Measurements from ENCODE around the gene COPRS. TPM values are rescaled to one million over a fixed set of nuclear protein-coding genes. Genes with fewer than 3 reads are reported as not detected.

The COPRS gene
- polyA plus RNA-seq, 1 of the 3 experiments (the other 2 are of a cell fraction), result 88.8 TPM

DNA sequence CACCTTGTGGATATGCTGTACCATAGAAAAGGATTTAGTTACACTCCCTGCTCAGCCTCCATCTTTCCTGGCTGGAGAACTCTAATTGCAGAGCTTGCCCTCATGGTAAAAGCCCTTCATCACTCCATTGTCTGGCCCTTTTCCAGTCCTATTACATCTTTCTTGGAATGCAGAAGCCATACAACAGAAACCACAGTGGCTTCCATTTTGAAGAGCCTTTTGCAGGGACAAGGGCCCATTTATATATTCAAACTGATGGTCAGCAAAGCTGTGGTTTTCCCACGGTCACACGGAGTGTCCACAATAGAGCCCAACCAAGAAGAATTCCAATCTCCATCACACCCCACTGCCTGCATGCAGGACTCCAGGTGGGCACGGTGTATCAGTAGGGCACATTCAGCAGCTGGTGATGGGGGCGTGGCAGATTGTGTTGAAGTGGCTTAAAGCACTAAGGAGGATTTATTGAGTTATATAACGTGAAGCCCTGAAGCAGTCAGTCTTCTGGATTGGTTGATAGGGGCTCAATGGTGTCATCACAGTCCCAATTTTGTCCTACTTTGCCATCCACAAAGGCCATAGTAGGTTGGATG is 20.3 kb downstream of the COPRS start (continued):
- TF ChIP-seq FOXJ3 (CRISPR knock-in tag; IDR thresholded peaks at IDR 0.05), result no peak

GRCh38 chr17:31835984-31836383 is 23.1 kb downstream of the COPRS start:
- H3K79me2 ChIP-seq (ENCODE audit: insufficient read depth), result no peaks in the 10 kb centered on the region
- no peaks in the 10 kb centered on the region for H4K20me1 ChIP-seq (ENCODE audit: insufficient read depth)
- no peak overlapping the region for H2AFZ ChIP-seq (ENCODE audit: low read depth)
- H3K4me2 ChIP-seq, result no peak overlapping the region
- no peaks in the 10 kb centered on the region for H3K9me2 ChIP-seq
- no peaks in the 10 kb centered on the region for H3F3A ChIP-seq (replicated peaks; ENCODE audit: insufficient read depth)
- H3K27ac ChIP-seq (ENCODE audit: low read depth in 2 of 2, low read length in 1 of 2), result no peak overlapping the region
- H3K9me3 ChIP-seq, result no peaks in the 10 kb centered on the region
- POLR2A ChIA-PET, result no interaction called here
- H3K27me3 ChIP-seq (ENCODE audit: insufficient read depth), result no peaks in the 10 kb centered on the region
- H3K4me1 ChIP-seq (ENCODE audit: control insufficient read depth in 1 of 2, insufficient read depth in 2 of 2, low read depth in 1 of 2, low read length in 1 of 2), result no peaks in the 10 kb centered on the region
- WGBS (ENCODE audit: low lambda C conversion rate), result 59% methylated on average over 4 of the region's 4 CpGs
- H3K9ac ChIP-seq, result no peak overlapping the region
- no peaks in the 10 kb centered on the region for H3K36me3 ChIP-seq (replicated peaks in 1 of 2; ENCODE audit: control insufficient read depth in 1 of 2, insufficient read depth in 2 of 2, low read length in 1 of 2)
- DNase-seq, result no peak
- TF ChIP-seq GATA2 (CRISPR knock-in tag; IDR thresholded peaks at IDR 0.05) (no peak), ELF1 (IDR thresholded peaks at IDR 0.05) (no peak), FOXJ3 (CRISPR knock-in tag; IDR thresholded peaks at IDR 0.05) (no peak), NFIC (IDR thresholded peaks at IDR 0.05; ENCODE audit: borderline replicate concordance) (no peak), EP300 (IDR thresholded peaks at IDR 0.05; ENCODE audit: borderline replicate concordance in 1 of 2, low read depth in 1 of 2, low read length in 1 of 2) (no peak), USF2 (IDR thresholded peaks at IDR 0.05; ENCODE audit: borderline replicate concordance, low read depth, low read length) (no peak), TAF1 (IDR thresholded peaks at IDR 0.05; ENCODE audit: borderline replicate concordance, low read depth, low read length) (no peak), USF1 (IDR thresholded peaks at IDR 0.05; ENCODE audit: borderline replicate concordance, low read depth) (no peak), RCOR1 (IDR thresholded peaks at IDR 0.05; ENCODE audit: low read length) (no peak), SIN3A (IDR thresholded peaks at IDR 0.05; ENCODE audit: borderline replicate concordance, low read depth, low read length) (no peak), FOXM1 (IDR thresholded peaks at IDR 0.05; ENCODE audit: low read depth) (no peak), YY1 (IDR thresholded peaks at IDR 0.05; ENCODE audit: low read depth) (no peak), NRF1 (IDR thresholded peaks at IDR 0.05; ENCODE audit: low read depth, low read length) (no peak), CHD2 (IDR thresholded peaks at IDR 0.05; ENCODE audit: low read length, partially characterized antibody) (no peak), RFX5 (IDR thresholded peaks at IDR 0.05; ENCODE audit: low read length) (no peak)
- CTCF ChIA-PET, result no interaction called here
- no peak overlapping the region for H3K4me3 ChIP-seq (ENCODE audit: low read depth in 2 of 2, low read length in 1 of 2)

- Histone ChIP-seq H3K4me3 (ENCODE audit: low read depth in 2 of 2, low read length in 1 of 2) (no peak overlapping the region), H3K9me3 (no peaks in the 10 kb centered on the region), H3K9ac (no peak overlapping the region), H4K20me1 (ENCODE audit: insufficient read depth) (no peaks in the 10 kb centered on the region), H3K27ac (ENCODE audit: low read depth in 2 of 2, low read length in 1 of 2) (no peak overlapping the region), H3K79me2 (ENCODE audit: insufficient read depth) (no peaks in the 10 kb centered on the region), H3K9me2 (no peaks in the 10 kb centered on the region), H3F3A (replicated peaks; ENCODE audit: insufficient read depth) (no peaks in the 10 kb centered on the region), H3K4me2 (no peak overlapping the region), H3K36me3 (replicated peaks in 1 of 2; ENCODE audit: control insufficient read depth in 1 of 2, insufficient read depth in 2 of 2, low read length in 1 of 2) (no peaks in the 10 kb centered on the region), H3K4me1 (ENCODE audit: control insufficient read depth in 1 of 2, insufficient read depth in 2 of 2, low read depth in 1 of 2, low read length in 1 of 2) (no peaks in the 10 kb centered on the region), H2AFZ (ENCODE audit: low read depth) (no peak overlapping the region), H3K27me3 (ENCODE audit: insufficient read depth) (no peaks in the 10 kb centered on the region)
- TF ChIP-seq CHD2 (IDR thresholded peaks at IDR 0.05; ENCODE audit: low read length, partially characterized antibody) (no peak), RXRA (IDR thresholded peaks at IDR 0.05; ENCODE audit: borderline replicate concordance, low read depth) (no peak), YY1 (IDR thresholded peaks at IDR 0.05; ENCODE audit: low read depth) (no peak), RAD21 (IDR thresholded peaks at IDR 0.05; ENCODE audit: low read length) (no peak)
- TF ChIP-seq, protein P1, sequence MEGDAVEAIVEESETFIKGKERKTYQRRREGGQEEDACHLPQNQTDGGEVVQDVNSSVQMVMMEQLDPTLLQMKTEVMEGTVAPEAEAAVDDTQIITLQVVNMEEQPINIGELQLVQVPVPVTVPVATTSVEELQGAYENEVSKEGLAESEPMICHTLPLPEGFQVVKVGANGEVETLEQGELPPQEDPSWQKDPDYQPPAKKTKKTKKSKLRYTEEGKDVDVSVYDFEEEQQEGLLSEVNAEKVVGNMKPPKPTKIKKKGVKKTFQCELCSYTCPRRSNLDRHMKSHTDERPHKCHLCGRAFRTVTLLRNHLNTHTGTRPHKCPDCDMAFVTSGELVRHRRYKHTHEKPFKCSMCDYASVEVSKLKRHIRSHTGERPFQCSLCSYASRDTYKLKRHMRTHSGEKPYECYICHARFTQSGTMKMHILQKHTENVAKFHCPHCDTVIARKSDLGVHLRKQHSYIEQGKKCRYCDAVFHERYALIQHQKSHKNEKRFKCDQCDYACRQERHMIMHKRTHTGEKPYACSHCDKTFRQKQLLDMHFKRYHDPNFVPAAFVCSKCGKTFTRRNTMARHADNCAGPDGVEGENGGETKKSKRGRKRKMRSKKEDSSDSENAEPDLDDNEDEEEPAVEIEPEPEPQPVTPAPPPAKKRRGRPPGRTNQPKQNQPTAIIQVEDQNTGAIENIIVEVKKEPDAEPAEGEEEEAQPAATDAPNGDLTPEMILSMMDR (IDR thresholded peaks at IDR 0.05), result no peak
- ChIA-PET POLR2A (no interaction called here), CTCF (interaction anchor here (0.8 to 12.0 kb wide), 3 partner anchors 7 to 397 kb away, joined by 3 to 89 read pairs (median 3); no protein-coding TSS in a partner anchor)
- 68% methylated on average over 7 of the region's 7 CpGs for WGBS (ENCODE audit: low lambda C conversion rate)
- no peak for DNase-seq
Measured at GRCh38 chr17:31834448-31834847, 24.6 kb downstream of the COPRS start.
